Ishikawa (cell line): Measurements from ENCODE around the gene NUCKS1.

Experiments used
- CEBPB ChIP-seq: IDR thresholded peaks from 2 replicates; pipeline ENCODE4 v1.6.1; 2012
- CREB1 ChIP-seq: IDR thresholded peaks from 2 replicates; pipeline ENCODE4 v1.6.1; 2012; ENCODE audit warnings: low read depth
- RAD21 ChIP-seq: IDR thresholded peaks from 2 replicates; pipeline ENCODE4 v1.6.1; 2012; ENCODE audit warnings: low read depth
- TEAD4 ChIP-seq: IDR thresholded peaks from 2 replicates; pipeline ENCODE4 v1.6.1; 2012
- YY1 ChIP-seq: IDR thresholded peaks from 2 replicates; pipeline ENCODE4 v1.6.1; 2012; ENCODE audit warnings: low read depth
- ZBTB7A ChIP-seq: IDR thresholded peaks from 2 replicates; pipeline ENCODE4 v1.6.1; 2012; ENCODE audit warnings: low read depth
- TF ChIP-seq, protein P1 (sequence below): IDR thresholded peaks from 2 replicates; pipeline ENCODE4 v1.6.1; 2012
- TF ChIP-seq, protein P2 (sequence below): IDR thresholded peaks from 2 replicates; pipeline ENCODE4 v1.6.1; 2012; ENCODE audit warnings: low read depth, mild to moderate bottlenecking

DNA sequence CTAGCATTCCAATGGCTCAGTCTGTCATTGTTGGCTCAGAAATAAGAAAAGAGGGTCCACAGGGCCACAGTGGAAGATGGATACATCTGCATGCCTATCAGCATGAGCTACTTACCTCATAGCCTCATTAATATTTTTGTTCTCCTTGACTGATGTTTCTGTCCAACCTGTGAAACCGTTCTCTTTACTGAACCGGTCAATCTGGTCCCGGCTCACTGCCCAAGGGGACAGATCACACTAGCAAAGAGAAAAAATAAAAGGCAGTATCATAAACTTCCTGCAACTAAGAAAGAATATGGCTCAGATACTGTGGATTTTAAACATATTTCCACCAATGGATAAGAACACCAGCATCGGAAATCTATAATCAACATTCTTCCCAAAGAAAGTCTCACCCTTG lies 20.6 kb upstream of the NUCKS1 start:
- TF ChIP-seq, protein P1, sequence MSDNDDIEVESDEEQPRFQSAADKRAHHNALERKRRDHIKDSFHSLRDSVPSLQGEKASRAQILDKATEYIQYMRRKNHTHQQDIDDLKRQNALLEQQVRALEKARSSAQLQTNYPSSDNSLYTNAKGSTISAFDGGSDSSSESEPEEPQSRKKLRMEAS: no peak
- TF ChIP-seq RAD21 (no peak), YY1 (no peak), ZBTB7A (no peak), TEAD4 (no peak), CREB1 (no peak), CEBPB (no peak)
- TF ChIP-seq, protein P2, sequence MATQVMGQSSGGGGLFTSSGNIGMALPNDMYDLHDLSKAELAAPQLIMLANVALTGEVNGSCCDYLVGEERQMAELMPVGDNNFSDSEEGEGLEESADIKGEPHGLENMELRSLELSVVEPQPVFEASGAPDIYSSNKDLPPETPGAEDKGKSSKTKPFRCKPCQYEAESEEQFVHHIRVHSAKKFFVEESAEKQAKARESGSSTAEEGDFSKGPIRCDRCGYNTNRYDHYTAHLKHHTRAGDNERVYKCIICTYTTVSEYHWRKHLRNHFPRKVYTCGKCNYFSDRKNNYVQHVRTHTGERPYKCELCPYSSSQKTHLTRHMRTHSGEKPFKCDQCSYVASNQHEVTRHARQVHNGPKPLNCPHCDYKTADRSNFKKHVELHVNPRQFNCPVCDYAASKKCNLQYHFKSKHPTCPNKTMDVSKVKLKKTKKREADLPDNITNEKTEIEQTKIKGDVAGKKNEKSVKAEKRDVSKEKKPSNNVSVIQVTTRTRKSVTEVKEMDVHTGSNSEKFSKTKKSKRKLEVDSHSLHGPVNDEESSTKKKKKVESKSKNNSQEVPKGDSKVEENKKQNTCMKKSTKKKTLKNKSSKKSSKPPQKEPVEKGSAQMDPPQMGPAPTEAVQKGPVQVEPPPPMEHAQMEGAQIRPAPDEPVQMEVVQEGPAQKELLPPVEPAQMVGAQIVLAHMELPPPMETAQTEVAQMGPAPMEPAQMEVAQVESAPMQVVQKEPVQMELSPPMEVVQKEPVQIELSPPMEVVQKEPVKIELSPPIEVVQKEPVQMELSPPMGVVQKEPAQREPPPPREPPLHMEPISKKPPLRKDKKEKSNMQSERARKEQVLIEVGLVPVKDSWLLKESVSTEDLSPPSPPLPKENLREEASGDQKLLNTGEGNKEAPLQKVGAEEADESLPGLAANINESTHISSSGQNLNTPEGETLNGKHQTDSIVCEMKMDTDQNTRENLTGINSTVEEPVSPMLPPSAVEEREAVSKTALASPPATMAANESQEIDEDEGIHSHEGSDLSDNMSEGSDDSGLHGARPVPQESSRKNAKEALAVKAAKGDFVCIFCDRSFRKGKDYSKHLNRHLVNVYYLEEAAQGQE: no peak
